Endothelial cell of umbilical vein (primary cell): ENCODE results near the gene SLC10A7. TPM values are rescaled to one million over a fixed set of nuclear protein-coding genes. Genes with fewer than 3 reads are reported as not detected.

Source experiments
- BruUV-seq: library from RNA; stranded (reverse); fragments of 400-500 nt; replicated peaks from 2 replicates; lab custom pipeline; 2021; lab: Mats Ljungman, UMichigan
- CTCF ChIA-PET: fragments of 300-600, 350-600 bp; sonication (Branson Sonifier 250); formaldehyde crosslinking; loops from one replicate; lab custom pipeline; 2021; ENCODE audit warnings: antibody characterized with exemption, inconsistent platforms; lab: Charles Lee
- POLR2A ChIA-PET: fragments of 300-600, 350-600 bp; sonication (Branson Sonifier 250); formaldehyde crosslinking; loops from one replicate; lab custom pipeline; 2021; ENCODE audit warnings: antibody characterized with exemption, inconsistent platforms; lab: Charles Lee
- DNase-seq: peaks from one replicate; pipeline ENCODE4 v3.0.0-alpha.2; 2011; ENCODE audit warnings: low read depth, low spot score
- FAIRE-seq: peaks from 2 replicates; lab custom pipeline; 2011; peaks lifted over from hg19 to GRCh38; lab: Jason Lieb, UNC
- H2AFZ ChIP-seq: 2 replicates; pipeline ENCODE4 v1.6.0; 2012; ENCODE audit warnings: low read depth, low read length, control low read depth, inconsistent platforms
- H3K27ac ChIP-seq: 2 replicates; pipeline ENCODE4 v1.5.1; 2011; ENCODE audit warnings: low read depth, mild to moderate bottlenecking, control low read depth, low read length, moderate library complexity; ENCODE audit not compliant: insufficient read depth
- H3K27me3 ChIP-seq, 2 experiments: 2 replicates each; pipeline versions ENCODE4 v1.6.0 to v1.6.1; 2011; ENCODE audit warnings: low read length in 2 of 2, mixed read lengths in 1 of 2; ENCODE audit not compliant: control insufficient read depth in 2 of 2, insufficient read depth in 2 of 2
- H3K36me3 ChIP-seq, 2 experiments: 2 replicates in 1 of 2; 3 replicates in 1 of 2; pipeline ENCODE4 v1.5.1; 2011; ENCODE audit warnings: low read length in 2 of 2, mild to moderate bottlenecking in 1 of 2, moderate library complexity in 1 of 2; ENCODE audit not compliant: control insufficient read depth in 2 of 2, insufficient read depth in 2 of 2; ENCODE audit errors: extremely low read depth in 1 of 2
- H3K4me1 ChIP-seq: 3 replicates; pipeline ENCODE4 v1.5.1; 2011; ENCODE audit warnings: mild to moderate bottlenecking, low read length; ENCODE audit not compliant: control insufficient read depth, insufficient read depth; ENCODE audit errors: extremely low read depth
- H3K4me2 ChIP-seq: 2 replicates; pipeline ENCODE4 v1.6.1; 2011; ENCODE audit warnings: low read length, control low read depth, mixed read lengths; ENCODE audit not compliant: insufficient read depth
- H3K4me3 ChIP-seq, 3 experiments: fragments of 200-600 bp in 1 of 3; sonication (generic), shearing (Covaris generic) in 1 of 3; replicated peaks in 1 of 3; 2 replicates each; pipeline ENCODE4 v1.5.1; 2011 to 2016; ENCODE audit warnings: control low read depth in 3 of 3, low read length in 3 of 3, mild to moderate bottlenecking in 2 of 3, inconsistent platforms in 1 of 3, low read depth in 1 of 3, moderate library complexity in 1 of 3; ENCODE audit not compliant: insufficient read depth in 1 of 3
- H3K79me2 ChIP-seq: 2 replicates; pipeline ENCODE4 v1.6.0; 2012; ENCODE audit warnings: low read length, inconsistent platforms; ENCODE audit not compliant: control insufficient read depth, insufficient read depth
- H3K9ac ChIP-seq: replicated peaks from 2 replicates; pipeline ENCODE3; 2011; ENCODE audit warnings: low read length, control low read depth; ENCODE audit not compliant: insufficient read depth; ENCODE audit errors: extremely low read depth
- H3K9me1 ChIP-seq: replicated peaks from 3 replicates; pipeline ENCODE4 v1.6.0; 2011; ENCODE audit warnings: mild to moderate bottlenecking, low read length; ENCODE audit not compliant: control insufficient read depth, insufficient read depth; ENCODE audit errors: extremely low read depth
- H3K9me3 ChIP-seq: replicated peaks from 2 replicates; pipeline ENCODE4 v1.5.1; 2012; ENCODE audit warnings: low read length, inconsistent platforms; ENCODE audit not compliant: control insufficient read depth, insufficient read depth
- H4K20me1 ChIP-seq: replicated peaks from 2 replicates; pipeline ENCODE3; 2011; ENCODE audit warnings: mild to moderate bottlenecking, low read length; ENCODE audit not compliant: control insufficient read depth, insufficient read depth; ENCODE audit errors: extremely low read depth
- EZH2 ChIP-seq: IDR thresholded peaks from 2 replicates; pipeline ENCODE4 v1.6.1; 2012; ENCODE audit warnings: borderline replicate concordance, low read depth, mild to moderate bottlenecking, moderate library complexity, low read length, inconsistent platforms; ENCODE audit not compliant: severe bottlenecking
- FOS ChIP-seq: IDR thresholded peaks from 2 replicates; pipeline ENCODE4 v1.6.1; 2011; ENCODE audit warnings: mild to moderate bottlenecking, low read length, moderate library complexity, borderline replicate concordance; ENCODE audit not compliant: insufficient read depth
- GATA2 ChIP-seq: IDR thresholded peaks from 2 replicates; pipeline ENCODE4 v1.7.0; 2011; ENCODE audit warnings: low read depth, mild to moderate bottlenecking, moderate library complexity, mixed read lengths, low read length; ENCODE audit not compliant: insufficient read length, insufficient read depth
- JUN ChIP-seq: IDR thresholded peaks from 2 replicates; pipeline ENCODE4 v1.6.1; 2011; ENCODE audit warnings: borderline replicate concordance, low read depth; ENCODE audit not compliant: insufficient read length, insufficient read depth
- MYC ChIP-seq: IDR thresholded peaks from one replicate; pipeline ENCODE4 v1.6.1; 2011; ENCODE audit warnings: mild to moderate bottlenecking, low read depth, low read length
- POLR2A ChIP-seq: IDR thresholded peaks from 2 replicates; pipeline ENCODE4 v1.6.1; 2012; ENCODE audit warnings: low read depth, mild to moderate bottlenecking, control low read depth, low read length
- POLR2AphosphoS5 ChIP-seq: IDR thresholded peaks from 2 replicates; pipeline ENCODE4 v1.6.1; 2012; ENCODE audit warnings: low read depth, mild to moderate bottlenecking, control low read depth, low read length, moderate library complexity; ENCODE audit not compliant: insufficient read depth
- dilution Hi-C: fragments of 300-500 bp; cut with MboI; formaldehyde crosslinking; loops from one replicate; pipeline ENCODE4 v1.15.0; 2019; ENCODE audit warnings: low sequenced_read_pairs; ENCODE audit not compliant: extremely low pct_ligation_motif_present
- intact Hi-C: fragments of 100-400 bp; cut with micrococcal nuclease; formaldehyde crosslinking; loops from one replicate; pipeline ENCODE4 v1.10.0; 2022
- polyA plus RNA-seq, 4 experiments: library from polyadenylated mRNA; depleted of rRNA in 3 of 4; stranded (reverse) in 3 of 4; unstranded in 1 of 4; fragments of >200 nt; gene quantifications; 2 replicates each; pipeline versions ENCODE4 v1.2.1 to v1.2.3, GENCODE V29; 2011 to 2012; ENCODE audit warnings: missing spikeins in 1 of 4
- total RNA-seq: library from RNA; stranded (reverse); gene quantifications from 2 replicates; pipeline ENCODE4 v1.2.3, GENCODE V29; 2021
- TF ChIP-seq, protein P1 (sequence below): IDR thresholded peaks from 2 replicates; pipeline ENCODE4 v1.6.1; 2011; ENCODE audit not compliant: insufficient read depth, insufficient read length
- TF ChIP-seq, protein P2 (sequence below), 2 donors: IDR thresholded peaks; 1 replicate in 1 of 2; 2 replicates in 1 of 2; pipeline ENCODE4 v1.5.1; 2011; ENCODE audit warnings: low read length in 2 of 2, mild to moderate bottlenecking in 2 of 2, moderate library complexity in 2 of 2, control low read depth in 1 of 2, inconsistent platforms in 1 of 2, low read depth in 1 of 2; ENCODE audit not compliant: insufficient read depth in 1 of 2; ENCODE audit errors: extremely low read depth in 1 of 2

SLC10A7 gene
- total and polyA plus RNA-seq, 2 donors (not counting 3 experiments of a cell fraction or from before 2014, with no cell fraction given): 13.6 to 20.4 TPM

DNA sequence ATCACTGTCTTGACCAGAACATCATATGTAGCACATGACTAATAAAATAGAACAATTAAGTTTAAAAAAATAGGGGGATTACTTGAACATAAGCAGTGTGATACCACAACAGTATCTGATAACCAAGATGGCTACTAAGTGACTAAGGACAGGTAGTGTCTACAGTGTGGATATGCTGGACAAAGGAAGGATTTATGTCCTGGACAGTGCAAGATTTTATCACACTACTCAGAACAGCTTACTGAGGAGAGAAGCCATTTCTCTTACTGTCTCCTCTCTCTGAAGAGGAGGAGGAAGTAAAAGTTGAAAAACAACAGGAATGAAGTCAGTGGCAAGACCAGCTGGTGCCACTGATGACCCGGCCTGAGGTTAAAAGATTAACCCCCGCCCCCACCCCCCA is 4.0 kb upstream of the SLC10A7 start:
- H3K9me1 ChIP-seq: no peaks in the 10 kb centered on the region
- intact Hi-C loops: loop anchor here (10.0 kb wide), 1 partner anchor 591 kb away; the partner anchor contains the start of gene ZNF827
- BruUV-seq: no TSS peak
- no peak overlapping the region for H3K9ac ChIP-seq
- FAIRE-seq: no peak
- no peak for TF ChIP-seq EZH2
- no peak for TF ChIP-seq FOS
- no peak for TF ChIP-seq POLR2A
- TF ChIP-seq JUN: no peak
- no peak for TF ChIP-seq MYC
- no peak for TF ChIP-seq POLR2AphosphoS5
- no peak for TF ChIP-seq GATA2
- TF ChIP-seq, protein P1, sequence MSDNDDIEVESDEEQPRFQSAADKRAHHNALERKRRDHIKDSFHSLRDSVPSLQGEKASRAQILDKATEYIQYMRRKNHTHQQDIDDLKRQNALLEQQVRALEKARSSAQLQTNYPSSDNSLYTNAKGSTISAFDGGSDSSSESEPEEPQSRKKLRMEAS: no peak
- TF ChIP-seq, protein P2, sequence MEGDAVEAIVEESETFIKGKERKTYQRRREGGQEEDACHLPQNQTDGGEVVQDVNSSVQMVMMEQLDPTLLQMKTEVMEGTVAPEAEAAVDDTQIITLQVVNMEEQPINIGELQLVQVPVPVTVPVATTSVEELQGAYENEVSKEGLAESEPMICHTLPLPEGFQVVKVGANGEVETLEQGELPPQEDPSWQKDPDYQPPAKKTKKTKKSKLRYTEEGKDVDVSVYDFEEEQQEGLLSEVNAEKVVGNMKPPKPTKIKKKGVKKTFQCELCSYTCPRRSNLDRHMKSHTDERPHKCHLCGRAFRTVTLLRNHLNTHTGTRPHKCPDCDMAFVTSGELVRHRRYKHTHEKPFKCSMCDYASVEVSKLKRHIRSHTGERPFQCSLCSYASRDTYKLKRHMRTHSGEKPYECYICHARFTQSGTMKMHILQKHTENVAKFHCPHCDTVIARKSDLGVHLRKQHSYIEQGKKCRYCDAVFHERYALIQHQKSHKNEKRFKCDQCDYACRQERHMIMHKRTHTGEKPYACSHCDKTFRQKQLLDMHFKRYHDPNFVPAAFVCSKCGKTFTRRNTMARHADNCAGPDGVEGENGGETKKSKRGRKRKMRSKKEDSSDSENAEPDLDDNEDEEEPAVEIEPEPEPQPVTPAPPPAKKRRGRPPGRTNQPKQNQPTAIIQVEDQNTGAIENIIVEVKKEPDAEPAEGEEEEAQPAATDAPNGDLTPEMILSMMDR (IDR thresholded peaks at IDR 0.05; ENCODE audit: extremely low read depth in 1 of 2, insufficient read depth in 1 of 2, low read depth in 1 of 2, low read length in 2 of 2): no peak
- DNase-seq: no peak
- no peaks in the 10 kb centered on the region for H4K20me1 ChIP-seq
- no peaks in the 10 kb centered on the region for H3K36me3 ChIP-seq
- dilution Hi-C loops: no loop called here
- no peak overlapping the region for H3K4me2 ChIP-seq
- H3K4me3 ChIP-seq: no peak overlapping the region
- H2AFZ ChIP-seq: no peak overlapping the region
- H3K27ac ChIP-seq: no peak overlapping the region
- no peaks in the 10 kb centered on the region for H3K27me3 ChIP-seq
- ChIA-PET POLR2A (no interaction called here), CTCF (no interaction called here)
- H3K79me2 ChIP-seq: peaks cover 2% of the 10 kb centered on the region
- peaks cover 6% of the 10 kb centered on the region for H3K4me1 ChIP-seq
- H3K9me3 ChIP-seq: no peaks in the 10 kb centered on the region
